ENCODE data around the gene FLOT2. TPM values are rescaled to one million over a fixed set of nuclear protein-coding genes. Genes with fewer than 3 reads are reported as not detected.
A peak's percentile ranks its signal among the peaks of the same experiment; 100 is the strongest.

FLOT2 gene
- total RNA-seq, result 10 to 100 TPM; 32.1 to 65.2 (median 35.6) TPM
- polyA plus RNA-seq, result 10 to 100 TPM; 37.4 to 43.9 TPM

- peak; percentile 60 to 88 (median 68) for DNase-seq
- Histone ChIP-seq H3K4me1 (peaks cover 13 to 32% (median 22%) of the 10 kb centered on the region in 3 donors), H3K27me3 (no peaks in the 10 kb centered on the region), H3K9me3 (no peaks in the 10 kb centered on the region), H3K4me3 (peak within 1 kb of the TSS; percentile 52 to 83 (median 68)), H3K36me3 (no peaks in the 10 kb centered on the region), H3K27ac (peak within 1 kb of the TSS; percentile 71 to 92 (median 87))
- no peak for FAIRE-seq
- ATAC-seq, result peak; percentile 73 to 84 (median 80)
- intact Hi-C loops (cut with DNase I), result no loop called here
- TF ChIP-seq CTCF (IDR thresholded peaks at IDR 0.05), result no peak
- 0 to 1% methylated on average over 36 to 73 of the region's 73 CpGs for WGBS, 2 donors
Measured at GRCh38 chr17:28896884-28897768, at the start of gene FLOT2. TSS of gene FLOT2 (minus strand) at chr17:28897733. CDS start at chr17:28897574, 159 bp downstream.

GRCh38 chr17:28946239-28946638, 48.7 kb upstream of the FLOT2 start:
- 53 to 66% methylated on average over 4 of the region's 4 CpGs for WGBS, 2 donors
- Histone ChIP-seq H3K27me3 (no peaks in the 10 kb centered on the region), H3K4me1 (peaks cover 9 to 39% (median 32%) of the 10 kb centered on the region in 3 donors), H3K9me3 (no peaks in the 10 kb centered on the region), H3K36me3 (no peaks in the 10 kb centered on the region), H3K4me3 (no peak overlapping the region), H3K27ac (no peak overlapping the region)
- TF ChIP-seq CTCF (IDR thresholded peaks at IDR 0.05), result no peak
- no peak for DNase-seq
- intact Hi-C loops (cut with DNase I), result no loop called here
- no peak for FAIRE-seq
- ATAC-seq, result no peak

- Histone ChIP-seq H3K36me3 (no peaks in the 10 kb centered on the region), H3K9me3 (no peaks in the 10 kb centered on the region), H3K27me3 (no peaks in the 10 kb centered on the region), H3K27ac (no peak overlapping the region), H3K4me3 (no peak overlapping the region), H3K4me1 (peaks cover 9 to 46% (median 43%) of the 10 kb centered on the region in 3 donors)
- DNase-seq, result no peak
- intact Hi-C loops (cut with DNase I), result no loop called here
- 49 to 52% methylated on average over 8 of the region's 8 CpGs for WGBS, 2 donors
- FAIRE-seq, result no peak
- ATAC-seq, result no peak
- TF ChIP-seq CTCF (IDR thresholded peaks at IDR 0.05), result no peak
Measured at GRCh38 chr17:28944862-28945741, 47.6 kb upstream of the FLOT2 start.

- intact Hi-C loops (cut with DNase I), result no loop called here
- no peaks in the 10 kb centered on the region for H3K27me3 ChIP-seq
- no peak for ATAC-seq
- no peak for DNase-seq
- H3K4me1 ChIP-seq, result peaks cover 9 to 51% (median 46%) of the 10 kb centered on the region in 3 donors
- no peaks in the 10 kb centered on the region for H3K9me3 ChIP-seq
- 68 to 70% methylated on average over 4 of the region's 4 CpGs for WGBS, 2 donors
- no peak for FAIRE-seq
- no peak overlapping the region for H3K4me3 ChIP-seq
- no peak overlapping the region for H3K27ac ChIP-seq
- H3K36me3 ChIP-seq, result no peaks in the 10 kb centered on the region
- TF ChIP-seq CTCF (IDR thresholded peaks at IDR 0.05), result no peak
Measured at GRCh38 chr17:28944343-28944742, 46.8 kb upstream of the FLOT2 start.
